CD4-positive, CD25-positive, alpha-beta regulatory T cell (primary cell): ENCODE data around the gene ATP13A3. TPM values are rescaled to one million over a fixed set of nuclear protein-coding genes. Genes with fewer than 3 reads are reported as not detected.
A peak's percentile ranks its signal among the peaks of the same experiment; 100 is the strongest.

Experiments
- ATAC-seq, 2 donors: fragments of 150-1000 bp; cut with Tn5 transposase; one replicate each; pipeline ENCODE4 v1.10.0; 2021; ENCODE audit warnings: low read depth in 2 of 2, moderate number of reproducible peaks in 2 of 2, moderate library complexity in 1 of 2
- DNase-seq, 3 donors: peaks; one replicate each; pipeline versions ENCODE4 v3.0.0 to v3.0.0-alpha.2; 2012 to 2022; ENCODE audit warnings: mixed read lengths in 1 of 3
- H3K27ac ChIP-seq: one replicate; pipeline ENCODE4 v1.7.0; 2013; ENCODE audit warnings: mild to moderate bottlenecking, low read length; ENCODE audit not compliant: insufficient read depth, poor library complexity, severe bottlenecking
- H3K27me3 ChIP-seq: one replicate; pipeline ENCODE4 v1.7.0; 2013; ENCODE audit warnings: low read length; ENCODE audit not compliant: control insufficient read depth, insufficient read depth
- H3K36me3 ChIP-seq: one replicate; pipeline ENCODE4 v1.7.0; 2013; ENCODE audit warnings: mild to moderate bottlenecking, low read length, moderate library complexity; ENCODE audit not compliant: control insufficient read depth, insufficient read depth
- H3K4me1 ChIP-seq: 2 replicates; pipeline ENCODE4 v1.7.0; 2013; ENCODE audit warnings: mild to moderate bottlenecking, low read length; ENCODE audit not compliant: insufficient read depth, control insufficient read depth, poor library complexity, severe bottlenecking
- H3K4me3 ChIP-seq: one replicate; pipeline ENCODE4 v1.7.0; 2013; ENCODE audit warnings: low read depth, mild to moderate bottlenecking, low read length, moderate library complexity
- H3K9me3 ChIP-seq, 2 experiments: 1 replicate in 1 of 2; 2 replicates in 1 of 2; pipeline ENCODE4 v1.7.0; 2013; ENCODE audit warnings: low read length in 2 of 2, mild to moderate bottlenecking in 1 of 2, moderate library complexity in 1 of 2; ENCODE audit not compliant: control insufficient read depth in 2 of 2
- H3K27ac Mint-ChIP-seq, 3 donors: one replicate each; pipeline ENCODE4 v1.8.0; 2020 to 2022; ENCODE audit warnings: mild to moderate bottlenecking in 3 of 3, mixed read lengths in 3 of 3, moderate library complexity in 2 of 3
- H3K27me3 Mint-ChIP-seq: one replicate; pipeline ENCODE4 v1.8.0; 2022; ENCODE audit warnings: mild to moderate bottlenecking, mixed read lengths
- H3K36me3 Mint-ChIP-seq: one replicate; pipeline ENCODE4 v1.8.0; 2020; ENCODE audit warnings: mixed read lengths
- H3K4me1 Mint-ChIP-seq, 4 donors: one replicate each; pipeline ENCODE4 v1.8.0; 2020 to 2022; ENCODE audit warnings: mixed read lengths in 4 of 4, mild to moderate bottlenecking in 1 of 4
- H3K4me3 Mint-ChIP-seq, 4 donors: one replicate each; pipeline ENCODE4 v1.8.0; 2020 to 2022; ENCODE audit warnings: mild to moderate bottlenecking in 4 of 4, mixed read lengths in 4 of 4, moderate library complexity in 3 of 4
- H3K9me3 Mint-ChIP-seq, 7 donors: one replicate each; pipeline ENCODE4 v1.8.0; 2020 to 2022; ENCODE audit warnings: mixed read lengths in 7 of 7, mild to moderate bottlenecking in 3 of 7, moderate library complexity in 2 of 7
- polyA plus RNA-seq, 4 donors: library from polyadenylated mRNA; unstranded; fragments of 300-500 nt; fragmentation: Illumina TruSeq; gene quantifications; one replicate each; pipeline ENCODE4 v1.2.3, GENCODE V29; 2021
- total RNA-seq: library from RNA; stranded (reverse); gene quantifications from one replicate; pipeline ENCODE4 v1.2.3, GENCODE V29; 2022

ATP13A3 gene
- total and polyA plus RNA-seq, 5 donors from 2014 or later, result 8.6 to 114 (median 16.0) TPM

DNA sequence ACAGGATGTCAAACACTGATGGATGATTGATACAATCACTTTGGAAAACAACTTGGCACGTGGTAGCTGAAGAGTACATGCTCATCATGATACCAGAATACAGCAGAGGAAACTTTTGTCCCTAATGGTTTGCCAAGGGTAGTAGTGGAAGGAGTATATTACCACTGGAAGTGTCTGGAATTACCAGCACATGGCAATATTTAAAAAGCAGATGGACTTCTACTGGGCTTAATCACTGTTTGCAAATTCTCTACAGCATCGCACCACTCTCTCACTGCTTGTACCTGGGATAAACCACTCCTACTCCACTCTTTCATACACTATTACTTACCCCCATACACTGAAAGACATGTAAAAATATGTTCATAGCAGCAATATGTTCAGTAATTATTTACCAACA is 68.1 kb downstream of the ATP13A3 start:
- Histone ChIP-seq H3K27ac (no peak overlapping the region), H3K36me3 (peaks cover 36% of the 10 kb centered on the region), H3K4me1 (no peaks in the 10 kb centered on the region), H3K27me3 (no peaks in the 10 kb centered on the region), H3K9me3 (no peaks in the 10 kb centered on the region), H3K4me3 (no peak overlapping the region)
- peaks cover 26% of the 10 kb centered on the region for H3K36me3 Mint-ChIP-seq
- no peak overlapping the region for H3K4me3 Mint-ChIP-seq
- H3K27ac Mint-ChIP-seq, result no peak overlapping the region
- no peak for DNase-seq
- no peaks in the 10 kb centered on the region for H3K27me3 Mint-ChIP-seq
- H3K4me1 Mint-ChIP-seq, result peaks cover 0 to 23% (median 3%) of the 10 kb centered on the region in 4 donors
- peaks cover 0 to 1% (median 0%) of the 10 kb centered on the region in 7 donors for H3K9me3 Mint-ChIP-seq
- no peak for ATAC-seq

DNA sequence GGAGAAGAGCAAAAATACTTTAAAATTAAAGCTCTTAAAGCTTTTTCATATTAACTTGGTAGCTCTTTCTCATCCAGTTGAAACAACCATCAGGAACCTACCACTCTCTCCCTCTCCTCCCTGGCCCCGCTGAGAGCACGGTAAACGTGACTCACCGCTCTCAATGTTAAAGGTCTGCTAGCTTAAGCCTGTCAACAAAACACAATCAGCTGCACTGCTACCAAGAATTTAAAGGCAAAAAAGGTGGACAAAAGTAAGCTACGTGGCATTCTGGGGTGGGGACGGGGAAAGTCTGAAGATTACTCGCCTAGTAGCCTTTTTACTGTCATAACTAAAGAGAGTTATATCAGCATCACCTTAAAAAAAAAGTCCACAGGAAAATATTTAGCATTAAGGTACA is 79.4 kb downstream of the ATP13A3 start:
- Mint-ChIP-seq H3K4me1 (peaks cover 4 to 8% (median 6%) of the 10 kb centered on the region in 4 donors), H3K36me3 (peaks cover 31% of the 10 kb centered on the region), H3K27me3 (no peaks in the 10 kb centered on the region), H3K4me3 (no peak overlapping the region), H3K27ac (no peak overlapping the region), H3K9me3 (no peaks in the 10 kb centered on the region)
- Histone ChIP-seq H3K36me3 (peaks cover 23% of the 10 kb centered on the region), H3K27ac (no peak overlapping the region), H3K9me3 (no peaks in the 10 kb centered on the region), H3K4me3 (no peak overlapping the region), H3K27me3 (no peaks in the 10 kb centered on the region), H3K4me1 (no peaks in the 10 kb centered on the region)
- DNase-seq (no peak), ATAC-seq (no peak)

- no peak for ATAC-seq
- no peaks in the 10 kb centered on the region for H3K27me3 Mint-ChIP-seq
- peaks cover 23% of the 10 kb centered on the region for H3K36me3 Mint-ChIP-seq
- no peak overlapping the region for H3K4me3 Mint-ChIP-seq
- Histone ChIP-seq H3K27ac (no peak overlapping the region), H3K36me3 (peaks cover 12% of the 10 kb centered on the region), H3K4me1 (no peaks in the 10 kb centered on the region), H3K9me3 (no peaks in the 10 kb centered on the region), H3K4me3 (no peak overlapping the region), H3K27me3 (no peaks in the 10 kb centered on the region)
- H3K4me1 Mint-ChIP-seq, result peaks cover 2 to 8% (median 4%) of the 10 kb centered on the region in 4 donors
- DNase-seq, result no peak
- no peaks in the 10 kb centered on the region for H3K9me3 Mint-ChIP-seq
- H3K27ac Mint-ChIP-seq, result no peak overlapping the region
Measured at GRCh38 chr3:194405766-194406165, 81.0 kb downstream of the ATP13A3 start.

- Histone ChIP-seq H3K27ac (no peak overlapping the region), H3K9me3 (no peaks in the 10 kb centered on the region), H3K36me3 (peaks cover 11% of the 10 kb centered on the region), H3K4me3 (no peak overlapping the region), H3K4me1 (no peaks in the 10 kb centered on the region), H3K27me3 (no peaks in the 10 kb centered on the region)
- Mint-ChIP-seq H3K9me3 (peaks cover 0 to 1% (median 0%) of the 10 kb centered on the region in 7 donors), H3K4me3 (no peak overlapping the region), H3K4me1 (peaks cover 6 to 12% (median 6%) of the 10 kb centered on the region in 4 donors), H3K27me3 (peaks cover 7% of the 10 kb centered on the region), H3K36me3 (peaks cover 19% of the 10 kb centered on the region), H3K27ac (no peak overlapping the region)
- ATAC-seq (no peak), DNase-seq (peak; percentile 19 to 75 (median 63))
Measured at GRCh38 chr3:194404365-194405140, 82.2 kb downstream of the ATP13A3 start.

DNA sequence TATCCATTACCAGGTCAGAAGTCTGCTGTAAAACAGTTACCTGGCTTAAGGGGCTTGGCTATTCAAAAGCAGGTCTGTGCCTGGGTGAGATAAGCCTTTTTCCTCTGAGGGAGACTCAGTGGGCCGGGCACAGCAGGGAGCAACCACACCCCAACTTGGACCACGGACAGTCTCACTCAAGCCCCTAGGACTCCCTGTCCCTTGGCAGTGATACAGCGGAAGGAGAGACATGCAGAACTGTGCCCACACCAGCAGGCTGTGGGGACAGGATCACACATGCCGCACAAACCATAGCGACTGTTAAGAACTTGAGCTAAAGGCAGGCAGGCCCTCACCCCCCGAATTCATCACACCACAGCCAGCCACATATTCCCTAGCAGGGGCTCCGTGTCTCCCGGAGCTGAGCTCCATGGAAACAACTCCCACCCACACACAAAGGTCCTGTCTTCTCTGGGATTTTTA is 84.9 kb downstream of the ATP13A3 start:
- peaks cover 17 to 34% (median 26%) of the 10 kb centered on the region in 4 donors for H3K4me1 Mint-ChIP-seq
- H3K27ac Mint-ChIP-seq, result no peak overlapping the region
- no peak overlapping the region for H3K27ac ChIP-seq
- H3K27me3 Mint-ChIP-seq, result peaks cover 14% of the 10 kb centered on the region
- no peak overlapping the region for H3K4me3 ChIP-seq
- H3K27me3 ChIP-seq, result peaks cover 13% of the 10 kb centered on the region
- H3K4me3 Mint-ChIP-seq, result peak overlapping the region in 1 of 4 donors; percentile 22
- peaks cover 21% of the 10 kb centered on the region for H3K4me1 ChIP-seq
- no peak for DNase-seq
- H3K36me3 Mint-ChIP-seq, result peaks cover 9% of the 10 kb centered on the region
- no peaks in the 10 kb centered on the region for H3K9me3 ChIP-seq
- peaks cover 3% of the 10 kb centered on the region for H3K36me3 ChIP-seq
- no peak for ATAC-seq
- peaks cover 0 to 1% (median 0%) of the 10 kb centered on the region in 7 donors for H3K9me3 Mint-ChIP-seq

DNA sequence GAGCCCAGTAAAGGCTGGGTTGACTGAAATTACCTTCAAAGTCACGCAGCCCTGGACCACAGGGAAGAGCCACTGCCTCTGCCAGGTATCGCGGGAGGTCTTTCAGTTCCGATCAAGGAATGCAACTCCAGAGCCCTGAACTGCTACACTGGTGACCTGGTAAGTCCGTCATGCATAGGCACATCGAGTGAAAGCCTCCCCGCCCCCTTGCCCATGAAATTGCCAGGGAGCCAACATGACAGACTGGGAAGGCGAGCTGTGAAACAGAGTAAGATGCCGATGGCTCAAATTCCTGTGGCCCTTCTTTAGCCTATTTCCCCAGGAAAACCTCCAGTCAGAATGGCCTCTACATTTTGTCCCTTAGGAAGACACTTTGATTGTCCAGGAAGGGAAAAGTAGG is 85.5 kb downstream of the ATP13A3 start:
- no peak for DNase-seq
- Histone ChIP-seq H3K4me3 (no peak overlapping the region), H3K27ac (no peak overlapping the region), H3K4me1 (peaks cover 26% of the 10 kb centered on the region), H3K9me3 (no peaks in the 10 kb centered on the region), H3K36me3 (peaks cover 3% of the 10 kb centered on the region), H3K27me3 (peaks cover 13% of the 10 kb centered on the region)
- ATAC-seq, result no peak
- H3K9me3 Mint-ChIP-seq, result peaks cover 0 to 1% (median 0%) of the 10 kb centered on the region in 7 donors
- peaks cover 9% of the 10 kb centered on the region for H3K36me3 Mint-ChIP-seq
- H3K4me1 Mint-ChIP-seq, result peaks cover 17 to 37% (median 28%) of the 10 kb centered on the region in 4 donors
- no peak overlapping the region for H3K4me3 Mint-ChIP-seq
- H3K27ac Mint-ChIP-seq, result no peak overlapping the region
- H3K27me3 Mint-ChIP-seq, result peaks cover 17% of the 10 kb centered on the region

DNA sequence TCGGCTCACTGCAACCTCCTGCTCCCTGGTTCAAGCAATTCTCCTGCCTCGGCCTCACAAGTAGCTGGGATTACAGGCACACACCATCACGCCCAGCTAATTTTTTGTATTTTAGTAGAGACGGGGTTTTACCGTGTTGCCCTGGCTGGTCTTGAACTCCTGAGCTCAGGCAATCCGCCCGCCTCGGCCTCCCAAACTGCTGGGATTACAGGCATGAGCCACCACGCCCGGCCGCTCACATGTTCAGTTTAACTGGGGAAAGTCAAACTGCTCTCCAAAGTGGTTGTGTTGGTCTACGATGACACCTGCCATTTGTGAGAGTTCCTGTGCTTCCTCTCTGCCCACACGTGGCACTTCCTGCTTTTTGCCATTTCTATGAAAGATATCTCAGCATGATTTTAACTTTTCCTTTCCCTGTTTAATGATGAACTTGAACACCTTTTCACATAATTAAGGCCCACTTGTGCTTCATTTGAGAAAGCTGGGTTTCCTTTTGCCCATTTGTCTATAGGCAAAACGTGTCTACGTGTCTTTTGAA is 86.9 kb downstream of the ATP13A3 start:
- H3K27me3 Mint-ChIP-seq, result peaks cover 31% of the 10 kb centered on the region
- Histone ChIP-seq H3K9me3 (no peaks in the 10 kb centered on the region), H3K27ac (no peak overlapping the region), H3K4me1 (peaks cover 30% of the 10 kb centered on the region), H3K27me3 (peaks cover 13% of the 10 kb centered on the region), H3K36me3 (peaks cover 3% of the 10 kb centered on the region), H3K4me3 (no peak overlapping the region)
- H3K4me3 Mint-ChIP-seq, result no peak overlapping the region
- DNase-seq, result peak in 1 of 3 donors; percentile 31
- H3K27ac Mint-ChIP-seq, result peak overlapping the region in 1 of 3 donors; percentile 24
- peaks cover 17 to 50% (median 34%) of the 10 kb centered on the region in 4 donors for H3K4me1 Mint-ChIP-seq
- ATAC-seq, result no peak
- H3K9me3 Mint-ChIP-seq, result peaks cover 0 to 1% (median 0%) of the 10 kb centered on the region in 7 donors
- H3K36me3 Mint-ChIP-seq, result peaks cover 4% of the 10 kb centered on the region
